Fibroblast of skin of back (primary cell): ENCODE data around the gene ABCC3.
"Not testable (repeated sequence)": the region's sequence is repeated elsewhere in the genome, so short reads cannot be mapped to it uniquely, and the experiment has no call there.

Experiments
- DNase-seq: peaks from one replicate; pipeline ENCODE4 v3.0.0-alpha.2; 2013

The ABCC3 gene

GRCh38 chr17:50668025-50668837 lies 33.5 kb downstream of the ABCC3 start:
- DNase-seq: peak; percentile 67

GRCh38 chr17:50668838-50669581 lies 34.3 kb downstream of the ABCC3 start:
- no peak for DNase-seq

- no peak for DNase-seq
Measured at GRCh38 chr17:50672071-50672470, 37.4 kb downstream of the ABCC3 start.

GRCh38 chr17:50672831-50673551 lies 38.3 kb downstream of the ABCC3 start:
- no peak for DNase-seq

GRCh38 chr17:50675190-50675589 lies 40.5 kb downstream of the ABCC3 start:
- no peak for DNase-seq

- DNase-seq: no peak
Measured at GRCh38 chr17:50675627-50676026, 40.9 kb downstream of the ABCC3 start.

- DNase-seq: no peak
Measured at GRCh38 chr17:50676065-50676975, 41.6 kb downstream of the ABCC3 start.

- no peak for DNase-seq
Measured at GRCh38 chr17:50677851-50678375, 43.2 kb downstream of the ABCC3 start.

GRCh38 chr17:50679008-50679544 lies 44.4 kb downstream of the ABCC3 start:
- no peak for DNase-seq

- DNase-seq: no peak
Measured at GRCh38 chr17:50680126-50680525, 45.4 kb downstream of the ABCC3 start.

GRCh38 chr17:50680543-50681262 lies 46.0 kb downstream of the ABCC3 start:
- not testable (repeated sequence) for DNase-seq

- peak; percentile 85 for DNase-seq
Measured at GRCh38 chr17:50681263-50682200, 46.9 kb downstream of the ABCC3 start.

- no peak for DNase-seq
Measured at GRCh38 chr17:50682441-50682840, 47.8 kb downstream of the ABCC3 start.

GRCh38 chr17:50682938-50683337 lies 48.3 kb downstream of the ABCC3 start:
- no peak for DNase-seq

- no peak for DNase-seq
Measured at GRCh38 chr17:50683434-50684287, 49.0 kb downstream of the ABCC3 start.

GRCh38 chr17:50684288-50684611 lies 49.6 kb downstream of the ABCC3 start:
- no peak for DNase-seq

GRCh38 chr17:50684612-50685333 lies 50.1 kb downstream of the ABCC3 start:
- DNase-seq: no peak

- DNase-seq: no peak
Measured at GRCh38 chr17:50685334-50685665, 50.6 kb downstream of the ABCC3 start.
